Mucosa of descending colon (tissue), 3 donors: Measurements from ENCODE around the gene CDC42EP1. TPM values are rescaled to one million over a fixed set of nuclear protein-coding genes. Genes with fewer than 3 reads are reported as not detected.

Experiments
- ATAC-seq: fragments of 200-7000 bp; cut with Tn5 transposase; one replicate; pipeline ENCODE4 v1.9.1; 2020; ENCODE audit warnings: mild to moderate bottlenecking, moderate library complexity
- DNase-seq, 3 donors: peaks; one replicate each; pipeline ENCODE4 v3.0.0-alpha.2; 2020
- H3K36me3 ChIP-seq: fragments of 200-600 bp; one replicate; pipeline ENCODE4 v1.8.0; 2021; ENCODE audit warnings: low read depth, mild to moderate bottlenecking
- H3K4me1 ChIP-seq: fragments of 200-600 bp; one replicate; pipeline ENCODE4 v1.8.0; 2021; ENCODE audit warnings: low read depth, mild to moderate bottlenecking
- H3K4me3 ChIP-seq: fragments of 200-600 bp; one replicate; pipeline ENCODE4 v1.8.0; 2021; ENCODE audit warnings: mild to moderate bottlenecking
- H3K9me3 ChIP-seq: fragments of 200-600 bp; one replicate; pipeline ENCODE4 v1.8.0; 2021; ENCODE audit warnings: mild to moderate bottlenecking
- CTCF ChIP-seq: fragments of 200-600 bp; IDR thresholded peaks from one replicate; pipeline ENCODE4 v1.8.0; 2022; ENCODE audit warnings: antibody characterized with exemption, mild to moderate bottlenecking
- intact Hi-C, 2 donors: fragments of 100-400 bp; cut with DNase I in 1 of 2; cut with micrococcal nuclease in 1 of 2; formaldehyde crosslinking; loops; one replicate each; pipeline versions ENCODE4 v1.11.0 to v1.11.1; 2022; cut with DNase I, micrococcal nuclease
- total RNA-seq, 3 donors: library from RNA; stranded (reverse); fragmentation: NEBNext Ultra II Directional in 2 of 3; extraction: Animal tissue kit (Norgen Biotek cat#: 25700) in 2 of 3; gene quantifications; one replicate each; pipeline versions ENCODE4 v1.2.1 to v1.2.4, GENCODE V29; 2021 to 2023
- donor health status: DM: no; HTN: no; CAD: no; lungs with moderate emphysema.
- donor health status: DM: no; HTN: no; CAD: no.
- donor health status: DM: no; HTN: yes; CAD: no.

Gene CDC42EP1
- total RNA-seq, 3 donors from 2014 or later, result 31.5 to 52.0 (median 48.2) TPM

GRCh38 chr22:37517826-37518450 lies 42.3 kb upstream of the CDC42EP1 start:
- Histone ChIP-seq H3K4me1 (peaks cover 17% of the 10 kb centered on the region), H3K4me3 (no peak overlapping the region), H3K36me3 (no peaks in the 10 kb centered on the region), H3K9me3 (no peaks in the 10 kb centered on the region)
- no peak for TF ChIP-seq CTCF
- ATAC-seq (no peak), DNase-seq (peak in 1 of 3 donors; percentile 50)
- intact Hi-C loops, result no loop called here

GRCh38 chr22:37518509-37519267 lies 41.6 kb upstream of the CDC42EP1 start:
- TF ChIP-seq CTCF, result no peak
- Histone ChIP-seq H3K9me3 (no peaks in the 10 kb centered on the region), H3K4me1 (peaks cover 13% of the 10 kb centered on the region), H3K36me3 (no peaks in the 10 kb centered on the region), H3K4me3 (peak overlapping the region; percentile 65)
- DNase-seq (peak in 2 of 3 donors; percentile 60 to 63), ATAC-seq (peak; percentile 39)
- intact Hi-C loops, result no loop called here

GRCh38 chr22:37519268-37520195 lies 40.7 kb upstream of the CDC42EP1 start, which contains the start of gene CARD10:
Gene CARD10, minus strand, starts transcription at chr22:37519415. Its CDS starts 215 bp downstream, at chr22:37519200.
- no peak for TF ChIP-seq CTCF
- intact Hi-C loops, result no loop called here
- peak within 1 kb of the TSS; percentile 65 for H3K4me3 ChIP-seq
- no peaks in the 10 kb centered on the region for H3K9me3 ChIP-seq
- ATAC-seq (peak; percentile 74), DNase-seq (peak in 2 of 3 donors; percentile 68 to 82)
- peaks cover 13% of the 10 kb centered on the region for H3K4me1 ChIP-seq
- no peaks in the 10 kb centered on the region for H3K36me3 ChIP-seq

- Histone ChIP-seq H3K4me3 (no peak overlapping the region), H3K36me3 (no peaks in the 10 kb centered on the region), H3K4me1 (peaks cover 13% of the 10 kb centered on the region), H3K9me3 (no peaks in the 10 kb centered on the region)
- ATAC-seq, result no peak
- intact Hi-C loops, result no loop called here
- peak in 1 of 3 donors; percentile 42 for DNase-seq
- no peak for TF ChIP-seq CTCF
These were observed 39.5 kb upstream of the CDC42EP1 start for GRCh38 chr22:37520776-37521191.

- ATAC-seq (peak; percentile 72), DNase-seq (peak in 2 of 3 donors; percentile 52 to 61)
- intact Hi-C loops, result no loop called here
- H3K4me3 ChIP-seq, result no peak overlapping the region
- no peaks in the 10 kb centered on the region for H3K9me3 ChIP-seq
- peaks cover 13% of the 10 kb centered on the region for H3K4me1 ChIP-seq
- H3K36me3 ChIP-seq, result no peaks in the 10 kb centered on the region
- no peak for TF ChIP-seq CTCF
These were observed 39.0 kb upstream of the CDC42EP1 start for GRCh38 chr22:37521236-37521739.
